Jurkat, Clone E6-1 (cell line): ENCODE results near the gene PDE4D.

Source experiments
- DNase-seq: peaks from one replicate; pipeline ENCODE4 v3.0.0-alpha.2; 2011; ENCODE audit warnings: low read depth, low spot score
- H3K4me3 ChIP-seq: 2 replicates; pipeline ENCODE4 v1.5.1; 2011; ENCODE audit warnings: mild to moderate bottlenecking, low read length, control low read depth, moderate library complexity

The PDE4D gene

GRCh38 chr5:59287361-59287760 is 606.2 kb downstream of the PDE4D start:
- no peak for DNase-seq
- no peak overlapping the region for H3K4me3 ChIP-seq

DNA sequence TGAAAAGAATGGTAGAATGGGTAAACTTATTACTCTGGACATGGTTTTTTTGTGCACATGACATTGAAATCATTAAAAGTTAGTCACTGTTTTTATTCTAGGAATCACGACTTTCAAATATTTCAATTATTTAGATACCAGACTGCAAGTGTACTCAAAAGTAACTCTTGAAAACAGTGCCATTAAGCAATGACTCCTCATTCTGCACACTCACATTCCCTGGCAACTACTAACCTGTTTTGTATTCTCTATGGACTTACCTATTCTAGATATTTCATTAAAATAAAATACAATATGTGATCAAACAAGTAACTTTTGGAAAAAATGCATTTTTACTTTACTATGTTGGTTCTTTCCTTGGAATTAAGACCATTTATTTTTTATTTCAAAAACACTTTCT is 607.0 kb downstream of the PDE4D start:
- no peak overlapping the region for H3K4me3 ChIP-seq
- no peak for DNase-seq

GRCh38 chr5:59285300-59286016 is 608.1 kb downstream of the PDE4D start:
- H3K4me3 ChIP-seq, result no peak overlapping the region
- DNase-seq, result no peak

DNA sequence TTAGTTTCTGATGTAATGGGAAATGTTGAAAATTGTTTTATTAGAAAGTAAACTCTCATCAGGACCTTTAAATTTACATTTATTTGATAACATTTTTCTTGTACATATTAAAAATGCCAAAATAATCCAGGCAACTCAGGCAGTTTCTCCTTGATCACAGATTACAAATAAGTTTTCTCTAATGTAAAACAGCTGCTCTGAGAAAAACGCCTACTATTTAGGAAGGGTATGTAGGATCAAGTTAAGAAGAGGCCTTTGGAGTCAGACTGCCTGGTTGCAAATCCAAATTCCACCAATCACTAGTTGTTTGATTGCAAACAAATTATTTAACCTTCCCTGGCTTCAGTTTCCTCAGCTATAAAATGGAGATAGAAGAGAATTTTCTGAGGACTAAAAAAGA is 610.8 kb downstream of the PDE4D start:
- H3K4me3 ChIP-seq, result no peak overlapping the region
- no peak for DNase-seq

DNA sequence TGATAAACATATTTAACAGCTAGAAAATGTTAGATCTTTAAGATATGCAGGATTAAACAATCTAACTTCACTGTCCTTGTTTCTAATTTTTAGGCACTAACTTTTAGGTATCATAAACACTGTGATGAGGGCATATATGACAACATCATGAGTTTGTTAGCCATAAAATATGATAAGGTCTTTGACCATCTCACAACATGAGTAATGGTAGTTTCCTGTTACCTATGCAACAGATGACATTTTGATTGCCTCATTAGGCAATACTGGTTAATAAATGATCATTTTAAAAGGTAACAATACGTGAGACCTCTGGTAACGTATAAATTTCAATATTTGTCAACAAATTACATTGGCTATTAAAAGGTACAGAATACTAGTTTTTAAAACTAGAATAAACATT is 613.5 kb downstream of the PDE4D start:
- no peak for DNase-seq

GRCh38 chr5:59276917-59277372 is 616.6 kb downstream of the PDE4D start:
- DNase-seq, result no peak

More for the DNA sequence above, 613.5 kb downstream of the PDE4D start:
- H3K4me3 ChIP-seq, result no peak overlapping the region

DNA sequence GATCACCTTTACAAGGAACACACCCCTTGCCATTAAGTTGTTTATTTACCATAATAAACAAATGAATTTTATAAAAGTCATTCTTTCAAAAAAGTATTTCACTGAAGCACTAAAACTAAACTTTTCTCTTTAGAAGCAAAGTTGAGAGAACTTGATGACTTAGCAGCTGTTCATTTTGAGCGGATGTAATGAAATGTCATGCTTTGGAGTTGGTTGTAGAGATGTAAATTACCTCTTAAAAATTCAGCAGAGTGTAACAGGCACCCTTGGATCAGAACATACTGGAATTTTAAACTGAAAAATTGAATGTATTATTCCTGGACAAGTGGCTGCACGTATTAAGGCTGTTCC is 617.2 kb downstream of the PDE4D start:
- H3K4me3 ChIP-seq, result no peak overlapping the region

More at GRCh38 chr5:59276917-59277372, 616.6 kb downstream of the PDE4D start:
- H3K4me3 ChIP-seq, result no peak overlapping the region

DNA sequence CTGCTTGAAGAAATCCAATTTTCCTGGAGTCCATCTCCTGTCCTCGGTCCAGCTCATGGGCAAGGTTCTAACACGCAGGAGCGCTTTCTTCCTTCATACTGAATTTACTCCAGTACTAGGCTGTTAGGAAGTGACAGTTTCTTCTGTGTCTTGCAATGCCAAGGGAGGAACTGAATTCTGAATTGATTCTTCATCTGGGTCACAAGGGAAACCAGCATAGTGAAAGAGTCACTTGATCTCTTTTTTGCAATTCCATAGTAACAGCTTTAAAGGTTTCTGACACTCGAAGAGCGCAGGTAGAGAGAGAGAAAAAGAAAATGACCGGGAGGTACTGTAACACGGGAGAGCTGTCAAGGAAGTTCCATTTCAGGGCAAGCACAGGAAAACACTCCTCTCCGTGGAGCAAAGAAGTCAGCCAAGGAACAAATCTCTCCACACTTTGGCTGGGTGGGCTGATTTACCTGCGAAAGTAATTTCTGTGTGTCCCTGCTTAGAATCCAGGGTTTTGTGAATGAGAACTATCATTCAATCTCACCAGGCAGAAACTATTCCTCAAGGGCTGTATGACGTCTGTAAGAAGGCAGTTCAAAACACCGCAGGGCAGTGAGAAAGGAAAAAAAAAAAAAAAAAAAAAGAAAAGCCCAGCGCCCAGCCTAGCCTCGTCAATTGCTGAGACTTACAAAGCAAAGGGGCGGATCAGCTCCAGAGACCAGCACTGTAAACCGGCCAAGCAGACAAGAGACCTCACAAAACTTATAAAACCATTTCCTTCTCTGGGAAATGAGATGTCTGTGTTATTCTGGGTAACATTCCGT is 617.8 kb downstream of the PDE4D start:
- no peak for DNase-seq
- no peak overlapping the region for H3K4me3 ChIP-seq

More for the DNA sequence above, 617.2 kb downstream of the PDE4D start:
- DNase-seq, result no peak

- no peak overlapping the region for H3K4me3 ChIP-seq
Measured at GRCh38 chr5:59275170-59275509, 618.4 kb downstream of the PDE4D start.

GRCh38 chr5:59274106-59274636 is 619.4 kb downstream of the PDE4D start:
- DNase-seq, result no peak
- no peak overlapping the region for H3K4me3 ChIP-seq

More at GRCh38 chr5:59275170-59275509, 618.4 kb downstream of the PDE4D start:
- no peak for DNase-seq

- H3K4me3 ChIP-seq, result no peak overlapping the region
- DNase-seq, result no peak
Measured at GRCh38 chr5:59272809-59273427, 620.6 kb downstream of the PDE4D start.

DNA sequence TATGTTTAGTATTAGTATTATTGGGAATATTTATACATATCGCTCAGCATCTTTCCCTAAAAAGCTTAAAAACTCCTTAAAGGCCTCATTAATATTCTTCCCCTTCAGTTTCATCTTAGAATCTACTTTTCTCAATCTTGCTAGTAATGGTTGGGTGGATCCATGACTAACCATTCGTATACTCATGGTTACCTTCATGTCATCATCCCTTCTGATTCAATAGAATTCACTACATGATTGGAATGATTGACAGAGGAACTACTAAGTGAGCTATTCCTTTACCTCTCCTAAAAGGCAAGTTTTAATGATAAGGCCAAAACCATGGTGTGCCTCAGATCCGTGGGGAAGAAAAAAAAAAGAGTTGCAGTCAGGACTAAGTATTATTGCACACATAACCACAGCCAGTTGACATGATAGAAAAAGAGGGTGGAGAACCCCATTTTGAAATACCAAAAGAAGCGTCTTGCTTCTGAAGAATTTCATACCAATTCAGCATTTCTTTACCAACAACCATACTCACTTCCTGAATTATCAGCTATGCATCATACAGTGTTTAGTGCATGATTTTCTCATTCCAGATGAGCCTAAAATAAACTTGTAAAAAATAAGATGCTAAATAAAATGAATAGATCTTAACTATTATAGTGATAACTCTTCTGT is 624.6 kb downstream of the PDE4D start:
- no peak overlapping the region for H3K4me3 ChIP-seq
- no peak for DNase-seq

- DNase-seq, result no peak
- no peak overlapping the region for H3K4me3 ChIP-seq
Measured at GRCh38 chr5:59267033-59267432, 626.5 kb downstream of the PDE4D start.

DNA sequence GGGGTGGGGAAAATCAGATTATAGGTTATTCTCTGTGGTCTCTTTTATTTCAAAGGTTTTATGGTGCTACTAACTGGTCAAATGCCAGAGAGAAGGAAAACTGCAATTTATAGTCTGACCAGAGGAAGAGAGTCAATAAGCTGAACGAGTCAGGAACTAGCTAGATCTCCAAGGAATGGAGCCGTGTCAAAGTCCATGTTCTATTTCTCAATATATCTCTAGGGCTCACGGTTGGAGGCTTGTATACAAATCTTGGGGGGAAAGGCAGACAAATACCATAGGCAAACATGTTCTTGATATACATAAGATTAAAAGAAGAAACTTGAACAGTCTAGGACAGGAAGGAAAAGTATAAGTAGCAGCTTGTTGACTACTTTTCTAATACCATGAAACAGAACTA is 627.1 kb downstream of the PDE4D start:
- DNase-seq, result no peak
- no peak overlapping the region for H3K4me3 ChIP-seq

GRCh38 chr5:59264639-59265245 is 628.8 kb downstream of the PDE4D start:
- DNase-seq, result no peak

DNA sequence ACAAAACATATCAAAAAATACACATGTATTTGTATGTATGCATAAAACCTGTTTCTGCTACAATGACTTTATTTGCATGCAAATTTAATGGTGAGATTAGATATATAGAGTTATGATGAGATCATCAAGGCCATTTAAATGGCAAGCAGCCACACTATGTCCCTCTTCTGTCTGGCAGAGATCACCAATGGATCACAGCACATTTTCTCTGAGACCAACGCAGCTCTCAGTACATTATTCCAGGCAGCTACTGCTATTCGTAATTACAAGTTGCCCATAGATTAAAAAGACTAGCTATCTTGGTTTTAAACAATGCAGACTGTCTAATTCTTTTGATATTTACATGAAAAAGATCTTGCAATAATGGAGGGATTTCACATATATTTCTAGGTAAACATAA is 629.5 kb downstream of the PDE4D start:
- H3K4me3 ChIP-seq, result no peak overlapping the region
- DNase-seq, result no peak

More at GRCh38 chr5:59264639-59265245, 628.8 kb downstream of the PDE4D start:
- H3K4me3 ChIP-seq, result no peak overlapping the region

DNA sequence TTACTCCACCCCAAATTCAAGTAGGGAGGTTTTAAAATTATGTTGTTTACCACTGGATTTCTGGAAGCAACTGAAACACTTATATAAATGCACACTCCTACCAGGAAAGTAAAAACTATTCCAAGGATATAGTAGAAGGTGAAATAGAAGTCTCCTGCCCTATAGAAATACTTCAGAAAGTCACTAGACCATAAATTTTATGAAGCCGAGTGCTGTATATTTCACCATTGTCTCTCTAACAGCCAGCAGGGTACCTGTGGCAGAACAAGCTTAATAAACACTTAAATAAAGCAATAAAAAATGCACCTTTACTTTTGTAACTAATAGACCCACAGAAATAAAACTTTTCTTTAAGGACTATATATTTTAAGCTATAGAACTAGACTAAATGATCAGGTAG is 631.6 kb downstream of the PDE4D start:
- no peak for DNase-seq
- no peak overlapping the region for H3K4me3 ChIP-seq

DNA sequence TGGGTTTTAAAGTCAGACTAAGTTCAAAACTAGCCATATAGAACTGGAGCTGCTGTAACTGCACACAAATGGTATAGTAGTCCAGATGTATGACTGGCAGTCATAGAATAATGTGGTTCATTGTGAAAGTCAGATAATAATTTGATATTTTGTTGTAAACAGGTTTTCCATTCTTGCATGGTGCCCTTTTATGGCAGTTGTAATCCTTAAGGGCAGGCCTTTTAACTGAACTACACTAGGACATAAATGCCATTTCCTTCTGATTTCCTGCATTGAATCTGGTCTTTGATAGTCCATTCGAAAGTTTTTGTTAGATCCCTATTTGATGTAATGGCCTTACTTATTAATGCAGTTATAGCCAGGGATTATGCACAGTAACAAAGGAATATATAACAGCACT is 632.6 kb downstream of the PDE4D start:
- DNase-seq, result no peak
- no peak overlapping the region for H3K4me3 ChIP-seq

DNA sequence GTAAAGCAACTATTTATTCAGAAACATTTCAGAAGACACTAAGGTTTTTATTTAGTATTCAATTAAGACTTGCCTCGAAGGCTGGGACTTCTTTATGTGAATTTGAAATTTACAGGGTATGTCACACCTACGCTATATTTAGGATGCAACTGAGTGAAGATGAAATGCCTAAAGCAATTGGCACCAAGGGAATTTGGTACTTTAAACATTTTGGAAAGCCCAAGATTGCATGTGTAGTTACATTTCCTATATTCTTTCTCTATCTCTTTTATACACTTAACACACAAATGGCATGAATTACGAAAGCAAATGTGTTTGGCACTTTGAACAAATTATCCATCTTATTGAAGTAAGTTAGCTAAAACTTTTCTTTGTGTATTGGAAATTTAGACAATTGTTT is 633.3 kb downstream of the PDE4D start:
- H3K4me3 ChIP-seq, result no peak overlapping the region
- DNase-seq, result no peak
